K562 (cell line): ENCODE measurements around the gene NELFE. TPM values are rescaled to one million over a fixed set of nuclear protein-coding genes. Genes with fewer than 3 reads are reported as not detected.

ENCODE experiments used
- C11orf30 ChIP-seq: fragments of 450-650 bp; IDR thresholded peaks from 2 replicates; pipeline ENCODE4 v1.6.1; 2016; ENCODE audit warnings: low read depth, mild to moderate bottlenecking
- ETV1 ChIP-seq: fragments of 450-650 bp; conservative IDR thresholded peaks from 2 replicates; pipeline ENCODE4 v1.6.1; 2016; ENCODE audit warnings: missing genetic modification characterization, control low read depth, low read depth, missing compliant biosample characterization
- GABPB1 ChIP-seq: sonication (generic); formaldehyde crosslinking; IDR thresholded peaks from 2 replicates; pipeline ENCODE4 v1.8.0; 2022; ENCODE audit warnings: mild to moderate bottlenecking, missing genetic modification reagents
- HIVEP1 ChIP-seq: fragments of 250-450 bp; sonication (Bioruptor Pico); IDR thresholded peaks from 2 replicates; pipeline ENCODE4 v1.4.0; 2020; ENCODE audit warnings: mild to moderate bottlenecking
- KDM5B ChIP-seq: fragments of 200-600 bp; sonication (generic); IDR thresholded peaks from 2 replicates; pipeline ENCODE4 v1.6.1; 2012; ENCODE audit warnings: low read depth, mild to moderate bottlenecking, moderate library complexity, low read length, control low read depth, inconsistent platforms; ENCODE audit not compliant: insufficient replicate concordance
- SAFB ChIP-seq: fragments of 200-400 bp; formaldehyde crosslinking; IDR thresholded peaks from 2 replicates; pipeline ENCODE4 v1.6.1; 2017; ENCODE audit warnings: low read depth, low read length, borderline replicate concordance
- SMAD1 ChIP-seq: fragments of 150-350 bp; IDR thresholded peaks from 2 replicates; pipeline ENCODE4 v1.6.1; 2014; ENCODE audit warnings: low read length, low read depth; ENCODE audit not compliant: partially characterized antibody
- STAT5A ChIP-seq: IDR thresholded peaks from 2 replicates; pipeline ENCODE4 v1.6.1; 2012; ENCODE audit warnings: low read length, inconsistent platforms, borderline replicate concordance
- TCF3 ChIP-seq: sonication (generic); formaldehyde crosslinking; IDR thresholded peaks from 2 replicates; pipeline ENCODE4 v1.4.0; 2020; ENCODE audit warnings: mild to moderate bottlenecking, missing genetic modification reagents
- TRIM28 ChIP-seq: fragments of 450-650 bp; IDR thresholded peaks from 2 replicates; pipeline ENCODE4 v1.6.1; 2017
- U2AF1 ChIP-seq: fragments of 200-400 bp; formaldehyde crosslinking; optimal IDR thresholded peaks from 2 replicates; pipeline ENCODE3; 2017; ENCODE audit warnings: mild to moderate bottlenecking, low read depth, low read length, moderate library complexity
- ZNF134 ChIP-seq: fragments of 250-450 bp; sonication (Bioruptor Pico); conservative IDR thresholded peaks from 2 replicates; pipeline ENCODE4 v1.4.0; 2020
- ZNF431 ChIP-seq: sonication (generic); formaldehyde crosslinking; IDR thresholded peaks from 2 replicates; pipeline ENCODE4 v1.8.0; 2022; ENCODE audit warnings: mild to moderate bottlenecking, missing genetic modification reagents
- ZNF764 ChIP-seq: fragments of 250-450 bp; sonication (Bioruptor Pico); IDR thresholded peaks from 2 replicates; pipeline ENCODE4 v1.4.0; 2020; ENCODE audit warnings: low read depth, mild to moderate bottlenecking, moderate library complexity
- polyA plus RNA-seq, 8 experiments: library from polyadenylated mRNA; depleted of rRNA in 4 of 8; stranded (reverse) in 5 of 8; unstranded in 3 of 8; fragments of >200 nt; fragmentation: Nextera tagmentation in 2 of 8; fragmentation: Illumina TruSeq in 1 of 8; extraction: Ambion mirVana in 2 of 8; extraction: Trizol in 1 of 8; gene quantifications; 2 replicates each; pipeline versions ENCODE4 v1.2.1 to v1.2.3, GENCODE V29; 2011 to 2014; ENCODE audit warnings: inconsistent platforms in 1 of 8, missing spikeins in 1 of 8
- total RNA-seq, 7 experiments: library from RNA; depleted of rRNA in 6 of 7; stranded (reverse); fragments of >200 nt in 6 of 7; fragmentation: Illumina TruSeq in 2 of 7; extraction: Trizol in 2 of 7; gene quantifications; 2 replicates each; pipeline versions ENCODE4 v1.2.1 to v1.2.3, GENCODE V29; 2011 to 2021; ENCODE audit warnings: low replicate concordance in 1 of 7
- TF ChIP-seq, protein P1 (sequence below): fragments of 450-650 bp; conservative IDR thresholded peaks from 2 replicates; pipeline ENCODE4 v1.6.1; 2016; ENCODE audit warnings: missing genetic modification characterization, low read depth, mild to moderate bottlenecking, missing compliant biosample characterization, moderate library complexity
- TF ChIP-seq, protein P2 (sequence below), 3 experiments: fragments of 200-800 bp in 1 of 3; fragments of 250-450 bp in 1 of 3; fragments of 450-650 bp in 1 of 3; sonication (Bioruptor Pico) in 1 of 3; sonication (Bioruptor generic) in 1 of 3; formaldehyde crosslinking in 1 of 3; IDR thresholded peaks; 2 replicates each; pipeline versions ENCODE4 v1.6.1 to v1.8.0; 2016 to 2022; ENCODE audit warnings: mild to moderate bottlenecking in 2 of 3, missing genetic modification characterization in 2 of 3, missing compliant biosample characterization in 1 of 3, moderate library complexity in 1 of 3
- TF ChIP-seq, protein P3 (sequence below): sonication (generic); formaldehyde crosslinking; IDR thresholded peaks from 2 replicates; pipeline ENCODE4 v1.8.1; 2022; ENCODE audit warnings: missing genetic modification reagents
- TF ChIP-seq, protein P4 (sequence below): fragments of 250-450 bp; sonication (Bioruptor Pico); IDR thresholded peaks from 2 replicates; pipeline ENCODE4 v1.9.0; 2021; ENCODE audit warnings: mild to moderate bottlenecking
- TF ChIP-seq, protein P5 (sequence below): sonication (generic); formaldehyde crosslinking; IDR thresholded peaks from 2 replicates; pipeline ENCODE4 v1.9.0; 2022; ENCODE audit warnings: mild to moderate bottlenecking, missing genetic modification reagents

NELFE gene
- total and polyA plus RNA-seq, 9 of the 15 experiments (the other 6 are each of a cell fraction or from before 2014, with no cell fraction given) = 15.2 to 157 (median 91.5) TPM

DNA sequence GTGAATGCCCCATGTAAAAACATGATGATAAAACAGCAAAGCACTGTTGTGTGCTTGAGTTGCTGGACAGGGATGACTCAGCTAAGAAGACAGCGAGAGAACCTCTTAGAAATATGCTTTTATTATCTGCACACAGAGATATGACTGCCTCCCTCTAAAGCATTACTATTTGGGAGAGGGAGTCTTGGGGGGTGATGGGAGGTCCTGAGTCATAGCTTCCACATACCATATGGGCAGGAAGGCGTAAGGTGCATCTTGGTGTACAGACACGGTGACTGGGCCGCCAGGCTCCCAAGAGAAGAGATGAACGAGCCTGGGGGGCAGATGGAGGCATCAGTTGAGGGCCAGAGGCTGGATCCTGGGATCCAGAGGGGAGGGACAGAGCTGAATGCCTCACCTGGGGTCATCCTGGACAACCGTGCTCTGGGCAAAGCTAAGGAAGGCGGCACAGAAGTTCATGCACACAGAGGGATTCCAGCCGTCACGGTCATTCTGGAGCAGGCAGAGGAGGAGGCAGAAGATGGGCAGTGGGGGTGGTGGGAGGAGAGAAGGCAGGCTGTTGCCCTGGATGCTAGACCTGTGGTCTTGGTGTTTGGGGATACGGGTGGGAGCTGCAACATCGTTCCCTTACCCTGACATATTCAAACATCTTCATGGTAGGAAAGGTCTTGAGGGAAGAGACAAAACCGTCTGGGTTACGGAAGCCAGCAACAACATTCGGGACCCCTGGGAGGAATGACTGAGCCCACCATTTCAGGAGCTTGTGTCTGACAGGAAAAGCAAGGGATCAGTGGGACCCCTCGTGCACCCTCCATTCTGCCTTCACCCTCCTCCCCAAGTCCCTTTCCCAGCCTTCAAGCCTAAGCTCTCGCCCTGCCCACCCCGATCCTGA lies 11.2 kb upstream of the NELFE start (continued):
- TF ChIP-seq ZNF764 (CRISPR knock-in tag) = no peak
- TF ChIP-seq HIVEP1 (CRISPR knock-in tag) = no peak
- peak; percentile 4 for TF ChIP-seq KDM5B
- no peak for TF ChIP-seq TRIM28
- TF ChIP-seq SAFB = no peak
- TF ChIP-seq, protein P1, sequence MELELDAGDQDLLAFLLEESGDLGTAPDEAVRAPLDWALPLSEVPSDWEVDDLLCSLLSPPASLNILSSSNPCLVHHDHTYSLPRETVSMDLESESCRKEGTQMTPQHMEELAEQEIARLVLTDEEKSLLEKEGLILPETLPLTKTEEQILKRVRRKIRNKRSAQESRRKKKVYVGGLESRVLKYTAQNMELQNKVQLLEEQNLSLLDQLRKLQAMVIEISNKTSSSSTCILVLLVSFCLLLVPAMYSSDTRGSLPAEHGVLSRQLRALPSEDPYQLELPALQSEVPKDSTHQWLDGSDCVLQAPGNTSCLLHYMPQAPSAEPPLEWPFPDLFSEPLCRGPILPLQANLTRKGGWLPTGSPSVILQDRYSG = no peak
- TF ChIP-seq, protein P2, sequence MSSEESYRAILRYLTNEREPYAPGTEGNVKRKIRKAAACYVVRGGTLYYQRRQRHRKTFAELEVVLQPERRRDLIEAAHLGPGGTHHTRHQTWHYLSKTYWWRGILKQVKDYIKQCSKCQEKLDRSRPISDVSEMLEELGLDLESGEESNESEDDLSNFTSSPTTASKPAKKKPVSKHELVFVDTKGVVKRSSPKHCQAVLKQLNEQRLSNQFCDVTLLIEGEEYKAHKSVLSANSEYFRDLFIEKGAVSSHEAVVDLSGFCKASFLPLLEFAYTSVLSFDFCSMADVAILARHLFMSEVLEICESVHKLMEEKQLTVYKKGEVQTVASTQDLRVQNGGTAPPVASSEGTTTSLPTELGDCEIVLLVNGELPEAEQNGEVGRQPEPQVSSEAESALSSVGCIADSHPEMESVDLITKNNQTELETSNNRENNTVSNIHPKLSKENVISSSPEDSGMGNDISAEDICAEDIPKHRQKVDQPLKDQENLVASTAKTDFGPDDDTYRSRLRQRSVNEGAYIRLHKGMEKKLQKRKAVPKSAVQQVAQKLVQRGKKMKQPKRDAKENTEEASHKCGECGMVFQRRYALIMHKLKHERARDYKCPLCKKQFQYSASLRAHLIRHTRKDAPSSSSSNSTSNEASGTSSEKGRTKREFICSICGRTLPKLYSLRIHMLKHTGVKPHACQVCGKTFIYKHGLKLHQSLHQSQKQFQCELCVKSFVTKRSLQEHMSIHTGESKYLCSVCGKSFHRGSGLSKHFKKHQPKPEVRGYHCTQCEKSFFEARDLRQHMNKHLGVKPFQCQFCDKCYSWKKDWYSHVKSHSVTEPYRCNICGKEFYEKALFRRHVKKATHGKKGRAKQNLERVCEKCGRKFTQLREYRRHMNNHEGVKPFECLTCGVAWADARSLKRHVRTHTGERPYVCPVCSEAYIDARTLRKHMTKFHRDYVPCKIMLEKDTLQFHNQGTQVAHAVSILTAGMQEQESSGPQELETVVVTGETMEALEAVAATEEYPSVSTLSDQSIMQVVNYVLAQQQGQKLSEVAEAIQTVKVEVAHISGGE (CRISPR knock-in tag; IDR thresholded peaks at IDR 0.05) = peak in 1 of 3 experiments; percentile 19; a peak in 2 of 6 replicates
- no peak for TF ChIP-seq U2AF1
- TF ChIP-seq ETV1 (tag) = no peak
- TF ChIP-seq STAT5A = no peak
- TF ChIP-seq C11orf30 = peak; percentile 96
- TF ChIP-seq ZNF431 = 0 out of 2 replicates have a peak, but pooled peaks have one; percentile 26
- TF ChIP-seq, protein P3, sequence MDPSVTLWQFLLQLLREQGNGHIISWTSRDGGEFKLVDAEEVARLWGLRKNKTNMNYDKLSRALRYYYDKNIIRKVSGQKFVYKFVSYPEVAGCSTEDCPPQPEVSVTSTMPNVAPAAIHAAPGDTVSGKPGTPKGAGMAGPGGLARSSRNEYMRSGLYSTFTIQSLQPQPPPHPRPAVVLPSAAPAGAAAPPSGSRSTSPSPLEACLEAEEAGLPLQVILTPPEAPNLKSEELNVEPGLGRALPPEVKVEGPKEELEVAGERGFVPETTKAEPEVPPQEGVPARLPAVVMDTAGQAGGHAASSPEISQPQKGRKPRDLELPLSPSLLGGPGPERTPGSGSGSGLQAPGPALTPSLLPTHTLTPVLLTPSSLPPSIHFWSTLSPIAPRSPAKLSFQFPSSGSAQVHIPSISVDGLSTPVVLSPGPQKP (CRISPR knock-in tag) = no peak
- TF ChIP-seq ZNF134 (CRISPR knock-in tag) = no peak
- peak; percentile 26 for TF ChIP-seq SMAD1
- TF ChIP-seq, protein P4, sequence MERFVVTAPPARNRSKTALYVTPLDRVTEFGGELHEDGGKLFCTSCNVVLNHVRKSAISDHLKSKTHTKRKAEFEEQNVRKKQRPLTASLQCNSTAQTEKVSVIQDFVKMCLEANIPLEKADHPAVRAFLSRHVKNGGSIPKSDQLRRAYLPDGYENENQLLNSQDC = 0 out of 2 replicates have a peak, but pooled peaks have one; percentile 14
- peak; percentile 68; the same call in 1 of the 2 replicates for TF ChIP-seq TCF3 (CRISPR knock-in tag)
- no peak for TF ChIP-seq GABPB1 (CRISPR knock-in tag)
- TF ChIP-seq, protein P5, sequence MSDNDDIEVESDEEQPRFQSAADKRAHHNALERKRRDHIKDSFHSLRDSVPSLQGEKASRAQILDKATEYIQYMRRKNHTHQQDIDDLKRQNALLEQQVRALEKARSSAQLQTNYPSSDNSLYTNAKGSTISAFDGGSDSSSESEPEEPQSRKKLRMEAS (CRISPR knock-in tag) = peak; percentile 5; the same call in 1 of the 2 replicates
